ENCODE data around the gene HTR1B.
A peak's percentile ranks its signal among the peaks of the same experiment; 100 is the strongest.

DNA sequence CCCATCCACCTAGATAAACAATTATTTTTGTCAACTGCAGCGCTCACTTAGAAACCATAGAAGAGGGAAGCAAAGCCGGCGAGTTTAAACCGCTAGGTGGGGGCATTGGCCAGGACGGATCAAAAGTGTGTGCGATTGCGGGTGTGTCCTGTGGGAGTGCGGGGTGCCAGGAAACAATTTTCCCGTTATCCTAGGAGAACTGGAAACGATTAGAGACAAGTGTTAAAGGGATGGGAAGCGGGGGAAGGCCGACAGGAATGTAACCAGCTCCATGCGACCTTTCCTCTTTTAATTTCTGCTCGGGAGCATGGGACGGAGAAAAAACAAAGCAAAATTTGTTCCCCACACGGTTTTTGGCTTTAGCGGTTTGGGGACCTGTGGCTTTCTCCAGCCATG lies 2.8 kb upstream of the HTR1B start:
- TF ChIP-seq CTCF (IDR thresholded peaks at IDR 0.05; ENCODE audit: low read depth, low read length) (peak; percentile 68), EZH2phosphoT487 (IDR thresholded peaks at IDR 0.05; ENCODE audit: low read depth) (no peak)
